Ishikawa (cell line): Measurements from ENCODE around the gene TPGS2.

Source experiments
- CEBPB ChIP-seq: IDR thresholded peaks from 2 replicates; pipeline ENCODE4 v1.6.1; 2012
- CREB1 ChIP-seq: IDR thresholded peaks from 2 replicates; pipeline ENCODE4 v1.6.1; 2012; ENCODE audit warnings: low read depth
- EP300 ChIP-seq: IDR thresholded peaks from 2 replicates; pipeline ENCODE4 v1.6.1; 2012; ENCODE audit warnings: borderline replicate concordance
- FOXM1 ChIP-seq: IDR thresholded peaks from 2 replicates; pipeline ENCODE4 v1.6.1; 2012; ENCODE audit warnings: low read depth, borderline replicate concordance
- MAX ChIP-seq: IDR thresholded peaks from 2 replicates; pipeline ENCODE4 v1.6.1; 2012
- RAD21 ChIP-seq: IDR thresholded peaks from 2 replicates; pipeline ENCODE4 v1.6.1; 2012; ENCODE audit warnings: low read depth
- REST ChIP-seq: IDR thresholded peaks from 2 replicates; pipeline ENCODE4 v1.6.1; 2012; ENCODE audit warnings: low read depth, mild to moderate bottlenecking
- TAF1 ChIP-seq: IDR thresholded peaks from 2 replicates; pipeline ENCODE4 v1.6.1; 2012; ENCODE audit warnings: low read depth, mild to moderate bottlenecking
- TCF12 ChIP-seq: IDR thresholded peaks from 2 replicates; pipeline ENCODE4 v1.6.1; 2012; ENCODE audit warnings: low read depth
- TEAD4 ChIP-seq: IDR thresholded peaks from 2 replicates; pipeline ENCODE4 v1.6.1; 2012
- USF1 ChIP-seq: IDR thresholded peaks from 2 replicates; pipeline ENCODE4 v1.6.1; 2012
- YY1 ChIP-seq: IDR thresholded peaks from 2 replicates; pipeline ENCODE4 v1.6.1; 2012; ENCODE audit warnings: low read depth
- ZBTB7A ChIP-seq: IDR thresholded peaks from 2 replicates; pipeline ENCODE4 v1.6.1; 2012; ENCODE audit warnings: low read depth

- TF ChIP-seq EP300 (no peak), FOXM1 (no peak), USF1 (no peak), TAF1 (no peak), CREB1 (no peak), CEBPB (no peak), TCF12 (no peak), REST (no peak), TEAD4 (no peak), MAX (no peak), YY1 (no peak), ZBTB7A (no peak), RAD21 (peak; percentile 48; the same call in 1 of the 2 replicates)
Measured at GRCh38 chr18:36769611-36770314, 59.0 kb downstream of the TPGS2 start.
